ENCODE results near the gene PEX3.

The PEX3 gene

GRCh38 chr6:143427109-143427817 lies 23.3 kb upstream of the PEX3 start:
- H3K4me3 ChIP-seq (replicated peaks; ENCODE audit: low read depth, low read length): no peak overlapping the region
- peak; percentile 44 for DNase-seq (ENCODE audit: extremely low read depth, low read depth)
- peak; percentile 98 for TF ChIP-seq CTCF (IDR thresholded peaks at IDR 0.05; ENCODE audit: low read depth, low read length, missing control alignments)

- H3K4me3 ChIP-seq (replicated peaks; ENCODE audit: low read depth, low read length): no peak overlapping the region
- no peak for TF ChIP-seq CTCF (IDR thresholded peaks at IDR 0.05; ENCODE audit: low read depth, low read length, missing control alignments)
- no peak for DNase-seq (ENCODE audit: extremely low read depth, low read depth)
Observed at GRCh38 chr6:143429970-143430369, 20.6 kb upstream of the PEX3 start.

- no peak for DNase-seq (ENCODE audit: extremely low read depth, low read depth)
- H3K4me3 ChIP-seq (replicated peaks; ENCODE audit: low read depth, low read length): no peak overlapping the region
- TF ChIP-seq CTCF (IDR thresholded peaks at IDR 0.05; ENCODE audit: low read depth, low read length, missing control alignments): no peak
Observed at GRCh38 chr6:143431226-143431625, 19.4 kb upstream of the PEX3 start.

- TF ChIP-seq CTCF (IDR thresholded peaks at IDR 0.05; ENCODE audit: low read depth, low read length, missing control alignments): no peak
Observed at GRCh38 chr6:143432588-143432987, 18.0 kb upstream of the PEX3 start.

GRCh38 chr6:143441010-143441409 lies 9.6 kb upstream of the PEX3 start:
- no peak for DNase-seq (ENCODE audit: extremely low read depth, low read depth)
- no peak for TF ChIP-seq CTCF (IDR thresholded peaks at IDR 0.05; ENCODE audit: low read depth, low read length, missing control alignments)
- no peak overlapping the region for H3K4me3 ChIP-seq (replicated peaks; ENCODE audit: low read depth, low read length)

More at GRCh38 chr6:143432588-143432987, 18.0 kb upstream of the PEX3 start:
- no peak for DNase-seq (ENCODE audit: extremely low read depth, low read depth)
- no peak overlapping the region for H3K4me3 ChIP-seq (replicated peaks; ENCODE audit: low read depth, low read length)

- H3K4me3 ChIP-seq (replicated peaks; ENCODE audit: low read depth, low read length): no peak overlapping the region
- TF ChIP-seq CTCF (IDR thresholded peaks at IDR 0.05; ENCODE audit: low read depth, low read length, missing control alignments): no peak
- no peak for DNase-seq (ENCODE audit: extremely low read depth, low read depth)
Observed at GRCh38 chr6:143441680-143442545, 8.7 kb upstream of the PEX3 start.

Data from HFF-Myc (cell line).